Measurements from ENCODE around the gene SLC35A1.

SLC35A1 gene

DNA sequence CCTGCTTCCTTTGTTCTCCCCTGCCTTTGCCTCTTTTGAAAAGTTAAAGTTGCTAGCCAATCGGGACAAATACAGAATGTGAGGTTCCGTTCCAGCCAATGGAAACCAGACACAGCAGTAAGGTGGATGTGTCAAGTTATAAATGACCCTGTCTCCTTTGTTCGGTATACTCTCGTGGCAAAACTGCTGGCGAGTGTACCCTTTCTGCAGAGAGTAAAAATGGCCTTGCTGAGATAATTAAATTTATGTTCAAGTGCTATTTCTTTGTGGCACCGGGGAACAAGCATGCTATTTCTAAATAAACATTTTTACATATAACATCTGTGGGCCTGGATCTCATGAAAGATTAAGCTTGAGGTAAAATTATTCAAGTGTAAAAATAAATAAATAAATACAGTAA lies 66.8 kb downstream of the SLC35A1 start:
- no peak overlapping the region for H2AFZ ChIP-seq (ENCODE audit: low read depth)
- H3K9ac ChIP-seq, result no peak overlapping the region
- H3K4me2 ChIP-seq, result no peak overlapping the region
- no peaks in the 10 kb centered on the region for H4K20me1 ChIP-seq (ENCODE audit: insufficient read depth)
- no peak overlapping the region for H3K27ac ChIP-seq
- no peaks in the 10 kb centered on the region for H3K79me2 ChIP-seq (ENCODE audit: insufficient read depth, low read depth)
- H3K4me3 ChIP-seq (IDR thresholded peaks at IDR 0.05; ENCODE audit: insufficient read depth, low read depth, low read length), result no peak overlapping the region
- no peaks in the 10 kb centered on the region for H3K27me3 ChIP-seq (ENCODE audit: insufficient read depth, low read depth)
- no peak for TF ChIP-seq CTCF (conservative IDR thresholded peaks at IDR 0.05; ENCODE audit: low read depth, low read length)
- no peaks in the 10 kb centered on the region for H3K36me3 ChIP-seq (ENCODE audit: insufficient read depth)
- peaks cover 18% of the 10 kb centered on the region for H3K4me1 ChIP-seq (ENCODE audit: low read depth, poor library complexity, severe bottlenecking)

- H3K36me3 ChIP-seq (ENCODE audit: insufficient read depth), result no peaks in the 10 kb centered on the region
- H4K20me1 ChIP-seq (ENCODE audit: insufficient read depth), result no peaks in the 10 kb centered on the region
- no peaks in the 10 kb centered on the region for H3K79me2 ChIP-seq (ENCODE audit: insufficient read depth, low read depth)
- no peaks in the 10 kb centered on the region for H3K27me3 ChIP-seq (ENCODE audit: insufficient read depth, low read depth)
- no peak for TF ChIP-seq CTCF (conservative IDR thresholded peaks at IDR 0.05; ENCODE audit: low read depth, low read length)
- peaks cover 27% of the 10 kb centered on the region for H3K4me1 ChIP-seq (ENCODE audit: low read depth, poor library complexity, severe bottlenecking)
- H3K4me2 ChIP-seq, result no peak overlapping the region
- no peak overlapping the region for H3K27ac ChIP-seq
- no peak overlapping the region for H2AFZ ChIP-seq (ENCODE audit: low read depth)
- no peak overlapping the region for H3K4me3 ChIP-seq (IDR thresholded peaks at IDR 0.05; ENCODE audit: insufficient read depth, low read depth, low read length)
- H3K9ac ChIP-seq, result no peak overlapping the region
Measured at GRCh38 chr6:87540539-87540938, 67.8 kb downstream of the SLC35A1 start.

GRCh38 chr6:87541041-87541440 lies 68.3 kb downstream of the SLC35A1 start:
- no peak for TF ChIP-seq CTCF (conservative IDR thresholded peaks at IDR 0.05; ENCODE audit: low read depth, low read length)
- Histone ChIP-seq H3K27ac (no peak overlapping the region), H3K4me3 (IDR thresholded peaks at IDR 0.05; ENCODE audit: insufficient read depth, low read depth, low read length) (no peak overlapping the region), H2AFZ (ENCODE audit: low read depth) (no peak overlapping the region), H3K79me2 (ENCODE audit: insufficient read depth, low read depth) (no peaks in the 10 kb centered on the region), H4K20me1 (ENCODE audit: insufficient read depth) (no peaks in the 10 kb centered on the region), H3K9ac (no peak overlapping the region), H3K27me3 (ENCODE audit: insufficient read depth, low read depth) (no peaks in the 10 kb centered on the region), H3K4me2 (no peak overlapping the region), H3K36me3 (ENCODE audit: insufficient read depth) (no peaks in the 10 kb centered on the region), H3K4me1 (ENCODE audit: low read depth, poor library complexity, severe bottlenecking) (peaks cover 32% of the 10 kb centered on the region)

- H3K79me2 ChIP-seq (ENCODE audit: insufficient read depth, low read depth), result no peaks in the 10 kb centered on the region
- H3K4me3 ChIP-seq (IDR thresholded peaks at IDR 0.05; ENCODE audit: insufficient read depth, low read depth, low read length), result no peak overlapping the region
- H3K4me1 ChIP-seq (ENCODE audit: low read depth, poor library complexity, severe bottlenecking), result peaks cover 39% of the 10 kb centered on the region
- no peaks in the 10 kb centered on the region for H3K27me3 ChIP-seq (ENCODE audit: insufficient read depth, low read depth)
- H3K9ac ChIP-seq, result no peak overlapping the region
- H2AFZ ChIP-seq (ENCODE audit: low read depth), result no peak overlapping the region
- H3K27ac ChIP-seq, result no peak overlapping the region
- no peak for TF ChIP-seq CTCF (conservative IDR thresholded peaks at IDR 0.05; ENCODE audit: low read depth, low read length)
- H3K36me3 ChIP-seq (ENCODE audit: insufficient read depth), result no peaks in the 10 kb centered on the region
- no peaks in the 10 kb centered on the region for H4K20me1 ChIP-seq (ENCODE audit: insufficient read depth)
- no peak overlapping the region for H3K4me2 ChIP-seq
Measured at GRCh38 chr6:87541744-87542143, 69.0 kb downstream of the SLC35A1 start.
